ENCODE measurements around the gene SZT2.

GRCh38 chr1:43418858-43419257, 29.2 kb downstream of the SZT2 start:
- TF ChIP-seq YY1 (IDR thresholded peaks at IDR 0.05; ENCODE audit: insufficient read depth, insufficient read length), result no peak
- TF ChIP-seq ZNF274 (IDR thresholded peaks at IDR 0.05; ENCODE audit: low read depth, low read length), result no peak
